Measurements from ENCODE around the gene KREMEN1. TPM values are rescaled to one million over a fixed set of nuclear protein-coding genes. Genes with fewer than 3 reads are reported as not detected.
"Not testable (repeated sequence)": the region's sequence is repeated elsewhere in the genome, so short reads cannot be mapped to it uniquely, and the experiment has no call there.

Gene KREMEN1
- total RNA-seq, 1 donor from 2014 or later: 23.5 TPM

DNA sequence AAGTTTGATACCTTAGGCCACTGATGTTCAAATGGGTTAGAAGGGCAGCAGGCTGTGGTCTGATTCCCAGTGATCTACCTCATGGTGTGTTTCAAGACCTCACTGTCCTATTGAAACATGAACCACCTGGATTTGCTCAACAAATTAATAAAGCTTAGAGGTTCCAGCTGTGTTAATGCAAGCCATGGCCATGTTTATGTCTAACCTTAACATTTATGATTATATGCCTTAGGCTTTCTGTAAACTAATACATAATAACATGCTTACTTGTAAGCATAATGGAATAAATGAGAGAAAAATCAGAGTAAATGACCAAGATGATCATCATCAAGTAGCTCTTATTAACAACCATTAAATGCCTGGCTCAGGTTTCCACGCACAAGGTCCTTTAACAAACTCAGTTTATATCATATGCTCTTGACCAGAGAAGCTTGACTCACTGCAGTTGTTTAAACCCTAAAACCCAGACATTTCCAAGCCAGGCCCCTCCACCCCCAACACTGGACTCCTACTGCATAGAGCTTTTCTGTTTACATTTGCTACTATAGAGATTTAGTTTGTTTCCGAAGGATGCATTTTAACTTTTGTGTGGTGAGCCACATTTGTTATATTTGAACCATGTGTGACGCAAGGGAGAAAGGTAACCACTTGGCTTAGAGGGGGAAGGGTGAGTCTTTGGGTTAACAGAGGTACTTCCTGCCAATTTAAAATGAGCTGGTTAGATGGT is 43.7 kb downstream of the KREMEN1 start:
- intact Hi-C loops (cut with DNase I): no loop called here
- no peak overlapping the region for H3K27ac ChIP-seq
- no peak for DNase-seq

DNA sequence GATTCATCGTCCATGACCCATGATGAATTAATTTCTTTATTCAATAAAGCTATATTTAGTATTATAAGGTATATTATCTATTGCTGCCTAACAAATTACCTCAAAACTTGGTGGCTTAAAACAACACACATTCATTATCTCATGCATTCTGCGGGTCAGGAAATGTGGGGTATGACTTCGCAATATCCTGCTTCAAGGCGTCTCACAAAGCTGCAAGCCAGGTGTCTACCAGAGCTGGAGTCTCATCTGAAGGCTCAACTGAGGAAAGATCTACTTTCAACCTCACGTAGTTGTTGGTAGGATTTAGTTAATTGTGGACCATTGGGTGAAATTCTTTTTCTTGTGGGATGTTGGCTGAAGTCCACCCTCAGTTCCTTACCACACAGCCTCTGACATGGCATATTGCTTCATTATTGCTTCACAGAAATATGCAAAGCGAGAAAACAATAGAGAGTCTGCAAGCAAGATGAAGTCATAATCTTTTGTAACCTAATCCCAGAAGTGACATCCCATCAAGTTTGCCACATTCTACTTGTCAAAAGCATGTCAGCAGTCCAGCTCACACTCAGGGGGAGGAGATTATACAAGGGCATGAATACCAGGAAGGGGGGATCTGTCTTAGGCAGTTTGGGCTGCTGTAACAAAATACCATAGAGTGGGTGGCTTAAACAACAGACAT is 45.1 kb downstream of the KREMEN1 start:
- Histone ChIP-seq H3K4me3 (no peak overlapping the region), H3K9me3 (no peaks in the 10 kb centered on the region), H3K27ac (no peak overlapping the region), H3K27me3 (ENCODE audit: low read depth) (no peaks in the 10 kb centered on the region), H3K4me1 (peaks cover 3% of the 10 kb centered on the region), H3K36me3 (no peaks in the 10 kb centered on the region)
- ATAC-seq (peak in 1 of 2 donors; percentile 65), DNase-seq (no peak)
- intact Hi-C loops (cut with DNase I): no loop called here
- TF ChIP-seq, protein P1, sequence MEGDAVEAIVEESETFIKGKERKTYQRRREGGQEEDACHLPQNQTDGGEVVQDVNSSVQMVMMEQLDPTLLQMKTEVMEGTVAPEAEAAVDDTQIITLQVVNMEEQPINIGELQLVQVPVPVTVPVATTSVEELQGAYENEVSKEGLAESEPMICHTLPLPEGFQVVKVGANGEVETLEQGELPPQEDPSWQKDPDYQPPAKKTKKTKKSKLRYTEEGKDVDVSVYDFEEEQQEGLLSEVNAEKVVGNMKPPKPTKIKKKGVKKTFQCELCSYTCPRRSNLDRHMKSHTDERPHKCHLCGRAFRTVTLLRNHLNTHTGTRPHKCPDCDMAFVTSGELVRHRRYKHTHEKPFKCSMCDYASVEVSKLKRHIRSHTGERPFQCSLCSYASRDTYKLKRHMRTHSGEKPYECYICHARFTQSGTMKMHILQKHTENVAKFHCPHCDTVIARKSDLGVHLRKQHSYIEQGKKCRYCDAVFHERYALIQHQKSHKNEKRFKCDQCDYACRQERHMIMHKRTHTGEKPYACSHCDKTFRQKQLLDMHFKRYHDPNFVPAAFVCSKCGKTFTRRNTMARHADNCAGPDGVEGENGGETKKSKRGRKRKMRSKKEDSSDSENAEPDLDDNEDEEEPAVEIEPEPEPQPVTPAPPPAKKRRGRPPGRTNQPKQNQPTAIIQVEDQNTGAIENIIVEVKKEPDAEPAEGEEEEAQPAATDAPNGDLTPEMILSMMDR (IDR thresholded peaks at IDR 0.05): no peak

More for the DNA sequence above, 43.7 kb downstream of the KREMEN1 start:
- Histone ChIP-seq H3K4me3 (no peak overlapping the region), H3K27me3 (ENCODE audit: low read depth) (no peaks in the 10 kb centered on the region), H3K4me1 (peaks cover 3% of the 10 kb centered on the region), H3K36me3 (no peaks in the 10 kb centered on the region), H3K9me3 (no peaks in the 10 kb centered on the region)
- ATAC-seq: no peak
- TF ChIP-seq, protein P1 (IDR thresholded peaks at IDR 0.05): no peak

DNA sequence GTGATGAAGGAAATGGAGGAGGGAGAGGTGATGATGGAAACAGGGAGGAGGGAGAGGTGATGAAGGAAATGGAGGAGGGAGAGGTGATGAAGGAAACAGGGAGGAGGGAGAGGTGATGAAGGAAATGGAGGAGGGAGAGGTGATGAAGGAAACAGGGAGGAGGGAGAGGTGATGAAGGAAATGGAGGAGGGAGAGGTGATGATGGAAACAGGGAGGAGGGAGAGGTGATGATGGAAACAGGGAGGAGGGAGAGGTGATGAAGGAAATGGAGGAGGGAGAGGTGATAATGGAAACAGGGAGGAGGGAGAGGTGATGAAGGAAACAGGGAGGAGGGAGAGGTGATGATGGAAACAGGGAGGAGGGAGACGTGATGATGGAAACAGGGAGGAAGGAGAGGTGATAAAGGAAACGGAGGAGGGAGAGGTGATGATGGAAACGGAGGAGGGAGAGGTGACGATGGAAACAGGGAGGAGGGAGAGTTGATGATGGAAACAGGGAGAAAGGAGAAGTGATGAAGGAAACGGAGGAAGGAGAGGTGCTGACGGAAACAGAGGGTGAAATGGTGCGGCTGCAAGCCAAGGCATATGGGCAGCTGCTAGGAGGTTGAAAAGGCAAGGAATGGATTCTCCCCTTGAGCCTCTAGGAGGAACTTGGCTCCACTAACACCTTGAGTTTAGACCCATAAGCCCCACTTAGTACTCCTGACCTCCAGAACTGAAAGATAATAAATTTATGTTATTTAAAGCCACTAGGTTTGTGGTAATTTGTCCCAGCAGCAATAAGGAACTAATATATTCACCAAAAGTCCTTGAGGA is 47.5 kb downstream of the KREMEN1 start:
- ATAC-seq; intact Hi-C loops (cut with DNase I); H3K27me3 ChIP-seq (ENCODE audit: low read depth); DNase-seq; H3K36me3 ChIP-seq; H3K4me1 ChIP-seq; H3K9me3 ChIP-seq; H3K4me3 ChIP-seq: not testable (repeated sequence)
- H3K27ac ChIP-seq: peak overlapping the region; percentile 15

DNA sequence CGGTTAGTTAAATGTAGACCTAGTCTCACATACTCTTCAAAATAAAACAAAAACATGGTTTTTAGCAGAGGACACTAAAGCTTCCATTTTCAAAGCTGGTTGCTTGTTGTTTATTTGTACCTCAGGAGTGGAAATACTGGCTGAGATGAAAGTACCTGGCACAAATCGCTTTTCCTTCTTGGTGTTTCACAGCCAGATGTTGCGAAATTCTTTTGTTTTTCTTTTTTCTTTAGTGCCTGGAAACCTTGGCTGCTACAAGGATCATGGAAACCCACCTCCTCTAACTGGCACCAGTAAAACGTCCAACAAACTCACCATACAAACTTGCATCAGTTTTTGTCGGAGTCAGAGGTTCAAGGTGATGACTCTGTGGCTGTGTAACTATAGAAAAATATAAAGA is 48.3 kb downstream of the KREMEN1 start:
- no peak for DNase-seq
- Histone ChIP-seq H3K9me3 (no peaks in the 10 kb centered on the region), H3K27me3 (ENCODE audit: low read depth) (no peaks in the 10 kb centered on the region), H3K27ac (peak overlapping the region; percentile 15), H3K4me1 (peaks cover 3% of the 10 kb centered on the region), H3K4me3 (no peak overlapping the region), H3K36me3 (peaks cover 11% of the 10 kb centered on the region)
- ATAC-seq: no peak
- intact Hi-C loops (cut with DNase I): no loop called here
- TF ChIP-seq, protein P1 (IDR thresholded peaks at IDR 0.05): no peak

DNA sequence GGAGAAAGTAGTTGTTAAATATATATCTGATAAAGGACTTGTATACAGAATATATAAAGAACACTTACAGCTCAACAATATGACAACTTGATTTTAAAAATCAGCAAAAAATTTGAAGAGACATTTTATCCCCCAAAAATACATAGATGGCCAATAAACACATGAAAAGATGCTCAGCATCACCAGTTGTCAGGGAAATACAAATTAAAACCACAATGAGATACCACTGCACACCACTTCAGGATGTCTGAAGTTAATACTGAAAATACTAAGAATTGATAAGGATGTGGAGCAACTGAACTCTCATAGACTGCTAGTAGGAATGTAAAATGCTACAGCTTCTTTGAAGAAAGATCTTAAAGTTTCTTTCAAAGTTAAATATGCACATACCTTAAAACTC is 49.2 kb downstream of the KREMEN1 start:
- no peak for ATAC-seq
- intact Hi-C loops (cut with DNase I): no loop called here

More for the DNA sequence above, 49.2 kb downstream of the KREMEN1 start:
- TF ChIP-seq, protein P1 (IDR thresholded peaks at IDR 0.05): no peak
- Histone ChIP-seq H3K4me3 (no peak overlapping the region), H3K9me3 (no peaks in the 10 kb centered on the region), H3K27me3 (ENCODE audit: low read depth) (no peaks in the 10 kb centered on the region), H3K36me3 (peaks cover 11% of the 10 kb centered on the region), H3K4me1 (peaks cover 3% of the 10 kb centered on the region), H3K27ac (no peak overlapping the region)
- no peak for DNase-seq
